SKM-1 (cell line): ENCODE results near the gene BAIAP3.

Experiments
- DNase-seq: peaks from one replicate; lab custom pipeline; 2025; ENCODE audit not compliant: unreplicated experiment; lab: John Stamatoyannopoulos, UW

Gene BAIAP3

DNA sequence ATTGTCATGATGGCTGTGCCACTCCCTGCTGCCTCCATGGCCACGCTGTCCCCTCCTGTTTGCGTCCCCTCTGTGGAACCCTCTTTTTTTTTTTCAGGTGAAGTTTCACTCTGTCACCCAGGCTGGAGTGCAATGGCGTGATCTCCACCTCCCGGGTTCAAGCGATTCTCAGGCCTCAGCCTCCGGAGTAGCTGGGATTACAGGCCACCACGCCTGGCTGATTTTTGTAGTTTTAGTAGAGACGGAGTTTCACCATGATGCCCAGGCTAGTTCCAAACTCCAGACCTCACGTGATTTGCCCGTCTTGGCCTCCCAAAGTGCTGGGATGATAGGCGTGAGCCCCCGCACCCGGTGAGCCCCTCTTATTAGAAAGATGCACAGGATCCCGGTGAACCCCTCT is 35.0 kb upstream of the BAIAP3 start:
- DNase-seq, result no peak

DNA sequence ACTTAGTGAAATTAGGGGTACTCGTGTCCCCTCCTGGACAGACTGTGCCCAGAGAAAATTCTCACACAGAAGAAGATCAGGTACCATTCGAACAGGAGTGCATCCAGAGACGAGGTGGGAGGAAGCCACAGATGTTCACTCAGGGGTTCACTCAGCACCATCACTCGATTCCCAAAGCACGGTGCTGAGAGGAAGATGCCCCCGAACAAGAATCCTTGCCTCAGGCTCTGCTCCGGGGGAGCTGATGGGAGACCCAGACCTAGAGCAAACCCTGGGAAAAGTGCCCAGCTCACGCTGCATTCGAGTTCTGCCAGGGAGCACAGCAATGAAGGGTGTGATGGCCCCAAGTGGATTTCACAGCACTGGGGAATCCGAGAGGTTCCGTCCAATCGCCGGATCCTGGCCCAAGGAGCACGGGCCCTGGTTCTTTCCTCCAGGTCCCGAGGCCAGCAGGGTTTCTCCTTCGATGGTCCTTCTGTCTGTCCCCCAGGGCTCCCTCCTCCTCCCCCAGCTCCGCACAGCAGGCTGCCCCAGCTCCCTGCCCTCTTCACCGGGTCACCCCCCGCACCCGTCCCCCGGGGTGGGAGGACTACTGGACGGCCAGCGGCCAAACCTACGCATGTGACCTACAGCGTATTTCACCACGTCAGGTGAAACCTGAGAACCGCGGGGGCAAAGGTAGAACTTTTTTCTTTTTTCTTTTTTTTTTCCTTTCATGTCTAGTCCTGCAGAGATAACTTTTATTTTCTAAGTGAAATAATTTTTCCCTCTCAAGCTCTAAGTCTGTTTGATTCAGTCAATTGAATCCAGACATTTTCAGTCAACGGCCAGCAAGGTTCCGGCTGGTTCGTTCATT is 34.2 kb upstream of the BAIAP3 start:
- DNase-seq, result no peak

DNA sequence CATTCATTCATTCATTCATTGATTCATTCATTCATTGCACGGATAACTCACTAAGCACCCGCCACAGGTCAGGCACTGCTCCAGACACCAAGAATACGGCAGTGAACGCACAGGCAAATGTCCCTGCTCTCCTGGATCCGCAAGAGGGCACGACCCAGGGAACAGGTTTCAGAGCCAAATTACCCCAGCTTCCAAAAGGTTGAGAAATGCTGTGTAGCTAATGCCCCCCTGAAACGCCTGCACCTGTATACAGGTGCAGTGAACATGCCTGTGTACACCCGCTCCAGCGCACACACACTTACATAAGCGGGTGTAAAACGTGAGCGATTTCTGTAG is 33.6 kb upstream of the BAIAP3 start:
- DNase-seq, result no peak

DNA sequence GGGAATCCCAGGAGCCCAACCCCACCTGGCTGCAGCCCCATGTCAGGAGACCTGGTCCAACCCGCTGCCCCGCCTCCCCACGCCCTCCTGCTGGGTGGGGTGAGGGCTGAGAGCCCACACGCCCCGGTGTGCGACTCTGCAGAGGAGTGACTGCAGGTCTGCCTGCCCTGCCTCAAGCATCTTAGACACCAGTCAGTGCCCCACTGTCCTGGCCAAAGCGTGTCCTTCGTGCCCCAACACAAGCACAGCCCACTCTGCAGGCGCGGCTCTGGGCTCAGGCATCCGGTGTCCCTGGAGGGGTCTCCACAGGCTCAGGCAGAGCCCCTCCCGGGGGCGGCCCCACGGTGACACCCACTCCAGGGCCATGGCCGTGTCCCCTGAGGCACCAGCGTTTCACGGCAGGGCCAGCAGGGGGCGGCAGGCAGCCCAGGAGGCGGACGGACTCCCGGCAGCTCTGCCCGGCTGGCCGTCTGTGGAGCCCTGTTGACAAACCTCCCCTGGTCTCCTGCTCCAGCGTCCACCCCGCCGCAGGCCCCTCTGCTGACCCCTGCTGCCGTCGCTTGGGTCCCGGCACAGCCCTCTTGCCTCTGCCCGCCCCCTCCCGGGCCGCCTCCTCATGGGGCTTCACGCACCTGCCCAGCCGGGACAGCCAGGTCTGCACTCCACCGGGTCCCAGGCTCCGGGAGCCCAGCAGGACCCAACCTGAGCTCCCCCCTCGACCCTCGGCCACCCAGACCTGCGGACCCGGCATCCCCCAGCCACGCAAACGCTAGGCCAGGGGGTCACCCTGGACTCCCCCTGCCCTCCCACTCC is 32.6 kb upstream of the BAIAP3 start:
- DNase-seq, result peak; percentile 46

DNA sequence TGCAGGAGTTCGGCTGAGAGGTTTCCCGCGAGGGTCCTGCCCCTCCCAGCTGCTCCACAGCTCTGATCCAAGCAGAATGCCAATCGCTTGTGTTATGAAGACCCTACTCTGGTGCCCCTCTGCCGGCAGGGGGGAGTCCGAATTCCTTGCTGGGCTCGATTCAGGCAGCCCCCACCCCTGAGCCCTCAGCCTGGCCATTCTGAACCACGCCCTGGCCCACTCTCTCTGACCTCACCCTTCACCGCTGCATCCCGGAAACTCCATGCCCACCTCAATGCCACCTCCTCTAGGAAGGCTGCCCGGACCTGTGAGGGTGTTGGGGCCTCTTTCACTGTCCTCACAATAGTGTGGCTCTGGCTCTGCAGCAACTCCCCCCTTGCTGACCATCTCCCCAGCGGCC is 31.9 kb upstream of the BAIAP3 start:
- DNase-seq, result no peak

DNA sequence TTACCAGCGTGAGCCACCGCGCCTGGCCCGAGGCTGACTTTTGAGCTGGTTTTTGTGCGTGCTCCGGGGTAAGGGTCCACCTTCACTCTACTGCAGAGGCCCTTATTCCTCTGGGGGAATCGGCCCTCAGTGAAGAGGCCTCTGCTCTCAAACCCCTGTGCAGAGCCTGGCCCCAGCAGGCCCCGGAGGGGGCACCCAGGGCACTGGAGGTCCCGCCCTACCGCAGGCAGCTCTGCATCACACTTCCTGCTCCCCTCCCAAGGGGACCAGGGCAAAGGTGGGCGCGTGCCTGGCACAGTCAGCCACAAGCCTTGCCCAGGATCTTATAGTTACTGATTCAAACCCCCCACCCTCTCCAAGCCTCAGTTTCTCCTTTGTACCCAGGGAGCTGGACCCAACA is 27.6 kb upstream of the BAIAP3 start:
- no peak for DNase-seq

DNA sequence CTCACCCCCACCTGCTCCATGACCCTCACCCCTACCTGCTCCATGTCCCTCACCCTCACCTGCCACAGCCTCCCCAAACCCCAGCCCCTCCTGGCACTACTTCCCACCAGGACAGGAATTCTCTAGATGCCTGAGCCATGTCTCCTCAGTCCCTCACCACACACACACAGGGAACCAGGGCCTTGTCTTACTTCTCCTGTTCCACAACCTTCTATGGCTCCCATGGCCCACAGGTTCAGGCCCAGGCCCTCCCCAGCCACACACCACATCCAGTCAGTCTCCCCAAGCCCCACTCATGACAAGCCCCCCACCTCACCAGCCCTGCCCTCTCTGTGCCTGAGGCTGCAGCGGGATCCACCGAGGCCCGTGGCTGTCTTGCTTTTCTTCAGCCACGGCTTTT is 27.1 kb upstream of the BAIAP3 start:
- no peak for DNase-seq

DNA sequence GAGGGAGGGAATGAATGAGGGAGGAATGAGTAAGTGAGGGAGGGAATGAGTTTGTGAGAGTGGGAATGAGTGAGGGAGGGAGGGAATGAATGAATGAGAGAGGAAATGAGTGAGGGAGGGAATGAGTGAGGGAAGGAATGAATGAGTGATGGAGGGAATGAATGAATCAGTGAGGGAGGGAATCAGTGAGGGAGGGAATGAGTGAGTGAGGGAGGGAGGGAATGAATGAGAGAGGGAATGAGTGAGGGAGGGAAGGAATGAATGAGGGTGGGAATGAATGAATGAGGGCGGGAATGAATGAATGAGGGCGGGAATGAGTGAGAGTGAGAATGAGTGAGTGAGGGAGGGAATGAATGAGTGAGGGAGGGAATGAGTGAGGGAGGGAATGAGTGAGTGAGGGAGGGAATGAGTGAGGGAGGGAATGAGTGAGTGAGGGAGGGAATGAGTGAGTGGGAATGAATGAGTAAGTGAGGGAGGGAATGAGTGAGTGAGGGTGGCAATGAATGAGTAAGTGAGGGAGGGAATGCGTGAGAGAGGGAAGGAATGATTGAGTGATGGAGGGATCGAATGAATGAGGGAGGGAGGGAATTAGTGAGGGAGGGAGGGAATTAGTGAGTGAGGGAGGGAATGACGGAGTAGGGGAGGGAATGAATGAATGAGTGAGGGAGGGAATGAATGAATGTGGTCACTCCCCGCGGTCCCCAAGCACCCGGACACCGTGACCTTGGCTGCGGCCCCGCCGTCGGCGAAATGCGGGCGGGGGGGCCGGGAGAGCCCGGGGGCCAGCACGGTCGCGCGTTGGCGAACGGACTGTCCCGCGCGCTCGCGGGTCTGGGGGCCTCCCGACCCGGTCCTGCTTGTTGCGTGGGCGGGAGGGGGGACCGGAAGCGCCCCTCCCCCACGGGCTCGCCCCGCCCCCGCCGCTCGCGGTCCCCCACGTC is 25.1 kb upstream of the BAIAP3 start:
- peak; percentile 15 for DNase-seq

DNA sequence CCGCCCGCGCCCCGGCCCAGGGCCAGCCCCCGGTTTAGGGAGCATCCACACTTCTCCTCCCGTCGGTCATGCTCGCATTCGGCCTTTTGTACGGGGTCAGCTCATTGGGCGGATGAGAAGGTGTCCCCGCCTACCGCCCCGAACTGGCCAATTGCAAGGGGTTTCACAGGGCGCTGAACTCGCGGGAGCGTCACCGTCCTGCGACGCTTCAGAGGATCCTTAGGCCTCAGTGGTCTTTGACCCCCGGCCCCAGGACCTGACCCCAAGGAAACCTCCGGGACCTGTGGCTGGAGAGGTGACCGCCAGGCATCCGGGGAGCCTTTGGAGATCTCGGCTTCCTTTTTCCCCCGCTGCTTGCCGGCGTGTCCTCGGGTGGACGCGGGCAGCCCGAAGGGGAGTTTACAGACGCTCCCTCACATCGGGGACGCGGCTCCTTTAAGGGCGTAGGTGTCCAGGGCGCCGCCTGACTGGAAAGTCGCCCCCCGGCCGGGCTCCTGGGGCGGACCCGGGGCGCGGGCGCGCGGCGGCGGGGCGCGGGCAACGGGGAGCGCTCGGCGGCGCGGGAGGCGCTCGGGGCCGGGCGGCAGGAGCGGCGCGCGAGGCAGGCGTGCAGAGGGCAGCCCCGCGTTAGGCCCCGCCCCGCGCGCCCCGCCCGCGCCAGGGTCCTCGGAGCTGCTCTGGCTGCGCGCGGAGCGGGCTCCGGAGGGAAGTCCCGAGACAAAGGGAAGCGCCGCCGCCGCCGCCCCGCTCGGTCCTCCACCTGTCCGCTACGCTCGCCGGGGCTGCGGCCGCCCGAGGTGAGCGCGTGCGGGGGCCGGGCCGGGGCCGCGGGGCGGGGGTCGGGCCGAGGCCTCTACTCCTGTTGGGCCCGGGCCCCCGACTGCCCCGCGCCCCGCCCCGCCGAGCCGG is 24.2 kb upstream of the BAIAP3 start, which contains the start of gene UBE2I:
Gene UBE2I (plus strand): TSS at position 660 of the 909 bp plus-strand sequence. CDS start 4,395 bp downstream, outside the sequence.
- DNase-seq, result peak; percentile 85

DNA sequence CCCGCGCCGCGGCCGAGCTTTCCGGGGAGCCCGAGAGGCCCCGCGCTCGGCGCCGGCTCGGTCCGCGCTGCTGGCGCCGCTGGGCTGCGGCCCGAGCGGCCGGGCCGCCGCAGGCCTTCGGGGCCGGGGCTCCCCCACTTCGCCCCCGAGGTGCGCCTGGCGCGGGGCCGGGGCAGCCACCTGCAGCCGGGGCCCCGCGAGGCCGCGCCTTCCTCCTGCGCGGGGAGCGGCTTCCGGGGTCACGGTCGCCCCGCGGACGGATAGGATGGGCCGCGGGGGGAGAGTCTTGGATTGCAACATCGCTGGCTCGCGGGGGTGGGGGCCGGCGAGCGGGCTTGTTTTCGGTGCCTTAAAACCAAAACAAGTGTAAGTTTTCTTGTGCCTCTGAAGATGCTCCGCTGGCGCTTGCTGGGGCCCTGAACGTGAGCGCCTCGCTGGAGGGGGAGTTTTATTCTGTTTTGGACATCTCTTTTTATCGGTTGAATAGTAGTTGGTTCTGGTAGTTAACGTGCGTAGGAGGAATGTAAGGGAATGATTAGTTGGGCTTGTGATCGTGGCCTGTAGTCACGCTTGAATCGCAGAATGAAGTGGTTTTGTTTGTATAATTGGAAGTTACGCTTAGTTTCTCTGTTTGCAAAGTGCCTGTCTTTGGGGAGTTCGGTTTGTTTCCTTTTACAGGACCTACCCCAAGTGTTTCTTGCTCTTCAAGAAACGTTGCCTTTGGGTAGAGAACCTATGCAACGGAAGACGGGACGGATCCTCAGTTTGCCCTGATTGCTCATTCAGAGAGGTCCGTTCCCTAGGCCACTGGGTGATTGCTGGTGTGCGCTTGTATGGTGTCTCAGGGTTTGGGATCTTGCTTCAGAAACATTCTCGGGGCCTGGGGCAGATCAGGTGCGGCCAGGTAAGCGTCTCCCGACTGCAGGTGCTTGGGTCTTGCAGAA is 23.3 kb upstream of the BAIAP3 start:
- peak; percentile 41 for DNase-seq

DNA sequence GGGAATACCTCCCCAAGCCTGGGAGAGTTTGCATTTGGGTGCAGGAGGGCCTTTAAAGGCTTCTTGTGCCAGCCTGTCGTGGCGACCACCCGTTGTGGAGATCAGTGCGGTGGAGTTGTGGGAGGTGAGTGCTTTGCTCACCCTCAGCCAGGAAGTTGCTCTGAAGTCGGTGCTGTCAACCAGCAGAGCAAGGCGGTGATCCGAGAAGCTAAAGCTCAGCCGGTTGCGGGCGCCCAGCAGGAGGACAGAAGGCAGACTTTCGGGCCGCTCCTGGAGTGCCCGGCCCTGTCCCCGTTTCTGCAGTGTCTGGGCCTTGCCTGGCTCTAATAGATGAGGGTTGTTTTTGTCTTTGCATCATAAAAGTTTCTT is 22.6 kb upstream of the BAIAP3 start:
- DNase-seq, result no peak

DNA sequence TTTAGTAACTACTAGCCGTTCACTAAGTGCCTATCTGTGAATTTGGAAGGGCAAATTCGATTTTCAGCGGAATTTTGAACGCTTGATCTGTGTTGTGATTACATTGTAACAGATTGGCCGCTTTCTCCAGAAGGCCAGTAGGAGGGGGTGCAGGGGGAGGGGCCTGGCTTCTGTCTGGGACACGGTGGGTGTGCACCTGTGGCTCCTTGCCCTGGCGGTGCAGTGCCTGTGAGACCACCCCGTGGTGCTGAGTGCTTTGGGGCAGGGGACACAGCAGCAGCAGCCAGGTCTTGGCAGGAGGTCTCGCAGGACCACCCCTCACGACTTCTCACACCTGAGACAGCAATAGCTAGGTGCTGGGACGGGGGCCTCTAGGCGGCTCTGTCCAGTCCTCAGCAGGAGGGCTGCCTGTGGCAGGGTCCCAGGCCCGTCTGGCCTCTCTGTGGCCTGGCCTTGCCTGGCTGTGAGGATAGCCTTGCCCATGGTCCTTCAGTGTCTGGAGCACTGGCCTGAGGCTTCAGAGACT is 22.2 kb upstream of the BAIAP3 start:
- no peak for DNase-seq

DNA sequence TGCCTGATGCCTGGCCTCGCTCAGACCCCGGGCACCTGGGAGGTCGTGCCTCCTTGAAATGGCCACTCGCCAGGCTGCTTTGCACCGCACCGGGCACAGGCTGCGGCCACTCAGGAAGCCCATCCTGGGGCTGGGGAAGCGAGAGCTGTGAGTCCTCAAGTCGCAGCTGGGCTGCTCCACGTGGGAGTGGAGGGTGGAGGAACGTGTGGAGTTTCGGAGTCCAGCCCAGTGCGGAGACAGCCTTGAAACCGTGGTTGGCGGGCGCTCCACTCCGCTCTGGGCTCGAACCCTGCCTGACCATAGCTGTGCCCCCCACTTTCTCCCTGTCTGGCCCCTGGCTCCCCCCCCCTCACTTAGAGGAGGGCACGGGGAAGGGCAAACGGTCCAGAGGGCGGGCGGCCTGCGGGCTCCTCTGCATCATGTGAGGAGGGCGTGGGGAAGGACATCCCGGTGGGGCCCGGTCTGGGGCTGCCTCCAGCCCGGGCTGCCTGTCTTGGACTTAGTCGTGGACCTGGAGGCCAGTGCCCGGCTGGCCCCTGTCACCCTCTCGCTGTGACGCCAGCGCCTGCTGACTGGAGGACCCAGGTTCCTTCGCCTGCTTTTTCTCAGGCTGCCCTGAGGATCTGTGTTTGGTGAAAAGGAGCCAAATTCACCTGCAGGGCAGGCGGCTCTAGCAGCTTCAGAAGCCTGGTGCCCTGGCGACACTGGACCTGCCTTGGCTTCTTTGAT is 21.5 kb upstream of the BAIAP3 start:
- DNase-seq, result no peak

DNA sequence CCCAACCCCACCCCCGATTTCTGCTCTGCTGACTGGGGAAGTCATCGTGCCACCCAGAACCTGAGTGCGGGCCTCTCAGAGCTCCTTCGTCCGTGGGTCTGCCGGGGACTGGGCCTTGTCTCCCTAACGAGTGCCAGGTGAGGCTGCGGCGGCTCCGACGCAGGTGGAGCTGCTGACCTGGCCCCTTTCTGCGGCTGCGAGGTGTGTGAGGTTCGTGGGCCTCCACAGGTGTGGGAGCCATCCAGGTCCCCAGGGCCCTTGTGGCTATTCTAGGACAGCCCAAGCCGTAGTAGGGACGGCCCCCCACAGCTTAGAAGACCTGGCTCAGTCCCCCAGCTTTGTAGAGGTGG is 21.0 kb upstream of the BAIAP3 start:
- DNase-seq, result no peak

DNA sequence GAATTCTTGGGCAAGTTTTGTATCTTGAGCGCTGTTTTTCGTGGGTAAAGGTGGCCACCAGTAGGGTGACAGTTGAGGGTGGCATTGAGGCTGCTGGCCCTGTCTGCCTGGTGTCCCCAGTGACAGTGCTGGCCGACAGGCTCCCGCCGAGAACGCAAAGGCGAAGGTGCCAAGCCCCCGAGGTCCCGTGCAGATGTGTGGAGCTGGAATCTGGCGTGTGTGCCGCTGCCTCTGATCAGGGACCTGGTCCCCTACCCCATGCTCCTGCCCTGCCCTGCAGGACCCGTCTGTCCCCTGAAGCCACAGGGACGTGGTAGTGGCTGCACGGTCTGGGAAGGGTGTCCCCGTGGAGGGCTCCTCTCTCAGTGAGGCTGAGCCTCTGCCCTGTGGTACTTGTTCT is 20.5 kb upstream of the BAIAP3 start:
- no peak for DNase-seq

DNA sequence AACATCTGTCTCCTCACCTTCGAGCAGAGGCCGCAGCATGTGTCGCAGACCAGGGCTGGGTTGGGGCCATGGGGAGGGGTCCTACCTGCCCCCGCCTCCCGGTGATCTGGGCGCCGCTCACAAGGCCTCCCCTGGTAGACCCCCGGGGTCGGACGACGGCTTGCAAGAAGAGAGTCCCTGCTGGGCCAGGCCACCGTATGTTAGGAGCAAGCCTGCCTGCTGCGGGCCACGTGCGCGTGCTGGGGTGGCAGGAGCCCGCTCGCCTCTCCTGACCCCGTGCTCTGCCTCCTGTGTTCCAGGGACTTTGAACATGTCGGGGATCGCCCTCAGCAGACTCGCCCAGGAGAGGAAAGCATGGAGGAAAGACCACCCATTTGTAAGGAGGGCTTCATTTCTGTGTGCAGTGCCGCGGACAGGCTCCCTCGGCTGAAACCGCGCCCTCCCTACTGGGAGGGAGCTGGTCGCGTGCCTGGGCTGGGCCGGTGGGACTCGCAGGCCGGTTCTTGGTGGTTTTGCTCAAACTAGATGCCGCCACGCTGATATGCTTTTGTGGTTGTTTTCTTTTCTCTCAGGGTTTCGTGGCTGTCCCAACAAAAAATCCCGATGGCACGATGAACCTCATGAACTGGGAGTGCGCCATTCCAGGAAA is 19.6 kb upstream of the BAIAP3 start:
- DNase-seq, result no peak

DNA sequence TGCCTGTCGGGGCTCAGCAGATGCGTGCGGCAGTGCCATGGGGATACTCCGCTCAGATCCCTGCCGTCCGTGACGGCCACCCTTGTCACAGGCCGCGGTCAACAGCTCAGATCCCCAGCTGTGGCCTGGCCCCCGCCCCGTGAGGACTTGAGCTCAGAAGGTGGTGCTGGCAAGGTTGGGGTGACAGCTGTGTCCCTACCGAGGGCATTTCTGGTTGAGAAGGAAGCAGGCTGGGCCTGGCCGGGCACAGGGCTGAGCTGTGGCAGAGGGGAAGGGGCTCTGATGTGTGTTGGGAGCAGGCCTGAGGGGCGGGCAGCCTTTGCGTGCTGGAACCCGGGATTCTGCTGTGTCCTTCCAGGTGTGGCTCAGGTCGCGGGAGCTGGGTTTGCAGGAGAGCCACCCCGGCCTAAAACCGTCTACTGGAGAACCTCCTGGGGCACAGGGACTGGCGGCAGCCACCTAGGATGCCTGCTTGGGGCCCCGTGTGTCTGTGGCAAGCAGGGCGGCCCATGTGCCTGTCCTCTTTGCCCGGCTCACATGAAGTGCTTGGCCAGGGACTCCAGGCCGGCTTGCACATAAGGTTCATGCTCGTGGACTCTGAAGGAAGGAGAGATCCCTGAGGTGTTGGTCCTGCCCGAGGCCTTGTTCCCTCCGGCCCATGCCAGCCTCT is 18.9 kb upstream of the BAIAP3 start:
- DNase-seq, result no peak
